ENCODE data around the gene P2RY14.

The P2RY14 gene

GRCh38 chr3:151300539-151300938, 22.2 kb upstream of the P2RY14 start:
- no peak for DNase-seq

- peak; percentile 26 for DNase-seq
Measured at GRCh38 chr3:151299006-151299405, 20.7 kb upstream of the P2RY14 start.

- no peak for DNase-seq
Measured at GRCh38 chr3:151297429-151297828, 19.1 kb upstream of the P2RY14 start.

DNA sequence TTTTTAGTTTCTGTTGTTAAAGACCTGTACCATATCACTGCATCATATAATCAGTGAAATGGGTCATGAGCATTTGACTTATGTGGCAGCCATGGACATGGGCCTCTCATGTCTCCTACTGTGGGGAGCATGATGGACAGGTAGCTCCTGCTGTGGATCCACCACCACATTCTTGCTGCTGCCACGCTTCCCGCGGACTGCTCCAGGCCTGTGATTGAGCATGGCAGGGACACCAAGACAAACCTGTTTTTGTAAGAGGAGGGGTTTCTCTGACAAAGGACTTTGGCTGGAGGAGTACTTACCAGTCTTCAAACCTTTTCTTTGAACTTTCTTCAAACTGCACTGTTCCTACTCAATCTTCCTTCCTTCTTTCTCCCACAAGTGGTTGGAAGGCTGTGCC, 17.9 kb upstream of the P2RY14 start:
- DNase-seq, result no peak

GRCh38 chr3:151293127-151293526, 14.8 kb upstream of the P2RY14 start:
- no peak for DNase-seq

DNA sequence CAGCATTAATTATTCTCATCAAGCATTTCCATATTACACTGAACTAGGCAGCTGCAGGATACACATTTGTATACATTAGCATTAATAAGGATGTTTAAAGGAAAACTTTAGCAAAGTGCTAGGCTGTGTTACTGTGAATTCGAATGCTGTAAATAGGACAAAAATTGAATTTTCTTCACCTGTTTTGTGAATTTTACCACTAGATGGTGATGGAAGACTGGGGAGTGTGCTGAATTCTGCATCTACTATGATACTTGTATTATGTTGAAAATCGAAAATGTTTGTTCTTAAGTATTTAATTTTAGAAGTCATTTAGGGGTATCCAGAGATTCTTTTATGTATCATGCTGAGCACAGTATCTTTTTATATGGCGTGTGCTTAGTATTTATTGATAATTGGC, 12.3 kb upstream of the P2RY14 start:
- no peak for DNase-seq

DNA sequence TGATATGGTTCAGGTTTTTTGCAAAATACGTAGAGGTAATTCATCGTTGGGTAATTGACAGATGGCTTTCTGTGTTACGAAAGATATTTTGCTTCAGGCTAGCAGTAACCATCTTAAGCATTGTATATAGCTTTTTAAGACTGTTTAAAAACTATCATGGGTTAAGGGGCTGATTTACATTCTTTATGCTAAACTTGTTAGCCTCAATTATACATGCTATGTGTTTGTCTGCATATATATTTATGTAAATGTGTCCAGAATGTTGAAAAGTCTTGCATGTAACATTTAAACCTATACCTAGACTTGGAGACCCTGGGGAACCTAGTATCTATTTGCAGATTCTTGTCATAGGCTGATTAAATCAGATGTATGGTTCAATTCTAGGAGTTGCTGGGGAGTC, 11.1 kb upstream of the P2RY14 start:
- DNase-seq, result no peak

GRCh38 chr3:151285940-151286339, 7.6 kb upstream of the P2RY14 start:
- no peak for DNase-seq

DNA sequence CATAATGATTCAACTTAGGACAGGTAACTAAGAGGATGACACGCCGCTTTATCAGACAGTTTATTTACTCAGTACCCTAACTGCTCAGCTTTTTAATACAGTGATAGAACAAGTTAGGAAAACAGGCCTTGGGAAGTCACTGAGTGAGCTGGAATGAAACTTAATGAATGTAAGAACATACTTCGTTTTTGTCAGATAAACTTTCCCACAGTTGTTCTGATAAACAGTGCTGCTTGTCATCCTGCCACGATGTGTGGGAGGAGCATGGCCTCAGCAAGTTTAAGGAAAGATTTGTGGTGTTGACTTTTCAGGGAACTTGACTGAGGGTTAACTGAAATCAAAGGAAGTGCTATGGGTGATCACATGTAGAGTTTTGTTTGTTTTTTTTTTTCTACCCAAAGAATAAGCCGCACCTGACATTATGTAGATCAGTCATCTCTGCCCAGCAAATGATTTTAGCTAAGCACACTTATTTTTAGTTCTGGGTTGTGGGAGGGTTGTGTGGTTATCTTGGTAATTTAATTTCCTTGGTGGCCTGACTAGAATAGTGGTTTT, 5.6 kb upstream of the P2RY14 start:
- no peak for DNase-seq

DNA sequence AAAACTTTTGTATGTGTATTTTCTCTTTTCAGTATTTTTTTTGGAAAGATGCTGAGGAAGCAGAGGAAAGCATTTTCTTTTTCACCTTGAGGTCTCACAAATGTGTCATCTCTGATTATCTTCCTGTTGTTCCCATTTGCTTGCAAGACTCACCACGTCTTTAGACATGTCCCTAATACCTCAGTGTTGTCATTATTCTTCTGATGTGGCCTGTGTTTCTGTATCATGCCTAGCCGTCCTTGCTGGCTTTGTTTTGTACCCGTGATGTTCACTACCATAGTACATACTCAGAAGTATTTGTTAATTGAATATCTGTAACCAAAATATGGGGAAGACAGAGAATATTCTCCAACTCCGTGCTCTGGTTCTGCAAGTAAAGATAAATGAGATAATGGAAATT, 5.0 kb upstream of the P2RY14 start:
- no peak for DNase-seq

DNA sequence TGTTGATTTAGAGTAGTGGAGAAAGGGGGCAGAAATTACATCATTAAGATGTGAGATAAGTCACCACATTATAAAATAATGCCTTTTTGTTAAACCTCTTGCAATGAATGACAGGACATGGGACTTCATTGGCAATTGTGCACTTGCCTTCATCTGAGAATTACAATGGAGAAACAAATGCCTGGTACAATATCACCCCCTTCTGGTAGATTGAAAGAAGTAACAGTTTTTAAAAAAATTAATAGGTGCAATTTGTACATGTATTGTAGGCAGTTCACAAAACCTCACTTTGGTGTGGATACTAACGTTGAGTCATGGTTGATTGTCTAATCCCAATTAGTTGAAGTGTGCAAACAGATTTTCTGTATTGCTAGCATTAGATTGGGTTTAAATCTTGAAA, 4.6 kb upstream of the P2RY14 start:
- DNase-seq, result peak; percentile 80

DNA sequence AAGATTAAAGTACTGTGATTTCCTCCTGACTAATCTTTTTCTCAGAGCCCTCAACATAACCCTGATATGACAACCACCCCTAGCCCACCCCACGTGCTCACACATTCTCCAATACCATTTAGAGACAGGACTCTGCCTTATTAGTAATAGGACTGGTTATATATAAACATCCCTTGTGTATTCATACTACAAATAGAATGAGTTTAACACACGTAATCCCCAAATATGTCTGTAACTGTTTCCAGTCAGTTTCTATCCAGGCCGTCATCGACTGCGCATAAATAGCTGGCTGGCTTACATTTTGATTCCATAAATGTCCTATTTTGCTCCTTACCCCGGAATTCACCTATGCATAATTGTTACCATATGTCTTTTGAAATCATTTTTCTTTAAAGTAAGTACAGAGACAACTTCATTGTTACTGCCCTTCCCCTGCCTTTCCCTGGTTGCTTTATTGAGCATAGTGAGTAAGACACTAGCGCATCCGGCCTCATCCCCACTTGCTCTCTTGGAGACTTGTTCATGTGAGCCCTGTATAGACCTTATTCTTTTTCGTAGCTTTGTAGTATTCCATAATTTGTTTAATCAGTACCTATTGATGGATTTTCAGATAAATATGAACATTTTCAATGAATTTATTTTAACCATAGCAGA, 3.5 kb upstream of the P2RY14 start:
- DNase-seq, result no peak

DNA sequence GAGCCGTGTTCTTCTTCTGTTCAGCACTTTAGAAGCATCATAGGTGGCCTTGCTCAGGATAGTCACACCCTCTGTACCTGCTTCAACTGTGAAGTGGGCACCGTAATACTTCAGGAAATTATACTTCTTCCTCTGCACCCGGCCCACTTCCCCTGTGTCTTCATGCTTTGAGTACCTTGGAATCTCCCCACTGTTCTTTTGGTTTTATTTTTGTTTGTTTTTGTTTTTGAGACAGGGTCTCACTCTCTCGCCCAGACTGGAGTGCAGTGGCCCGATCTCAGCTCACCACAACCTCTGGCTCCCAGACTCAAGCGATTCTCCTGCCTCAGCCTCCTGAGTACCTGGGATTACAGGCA, 1.7 kb downstream of the P2RY14 start:
- no peak for DNase-seq

- no peak for DNase-seq
Measured at GRCh38 chr3:151276038-151276686, 2.2 kb downstream of the P2RY14 start.

- no peak for DNase-seq
Measured at GRCh38 chr3:151275091-151275490, 3.3 kb downstream of the P2RY14 start.

- DNase-seq, result no peak
Measured at GRCh38 chr3:151269631-151270030, 8.7 kb downstream of the P2RY14 start.

DNA sequence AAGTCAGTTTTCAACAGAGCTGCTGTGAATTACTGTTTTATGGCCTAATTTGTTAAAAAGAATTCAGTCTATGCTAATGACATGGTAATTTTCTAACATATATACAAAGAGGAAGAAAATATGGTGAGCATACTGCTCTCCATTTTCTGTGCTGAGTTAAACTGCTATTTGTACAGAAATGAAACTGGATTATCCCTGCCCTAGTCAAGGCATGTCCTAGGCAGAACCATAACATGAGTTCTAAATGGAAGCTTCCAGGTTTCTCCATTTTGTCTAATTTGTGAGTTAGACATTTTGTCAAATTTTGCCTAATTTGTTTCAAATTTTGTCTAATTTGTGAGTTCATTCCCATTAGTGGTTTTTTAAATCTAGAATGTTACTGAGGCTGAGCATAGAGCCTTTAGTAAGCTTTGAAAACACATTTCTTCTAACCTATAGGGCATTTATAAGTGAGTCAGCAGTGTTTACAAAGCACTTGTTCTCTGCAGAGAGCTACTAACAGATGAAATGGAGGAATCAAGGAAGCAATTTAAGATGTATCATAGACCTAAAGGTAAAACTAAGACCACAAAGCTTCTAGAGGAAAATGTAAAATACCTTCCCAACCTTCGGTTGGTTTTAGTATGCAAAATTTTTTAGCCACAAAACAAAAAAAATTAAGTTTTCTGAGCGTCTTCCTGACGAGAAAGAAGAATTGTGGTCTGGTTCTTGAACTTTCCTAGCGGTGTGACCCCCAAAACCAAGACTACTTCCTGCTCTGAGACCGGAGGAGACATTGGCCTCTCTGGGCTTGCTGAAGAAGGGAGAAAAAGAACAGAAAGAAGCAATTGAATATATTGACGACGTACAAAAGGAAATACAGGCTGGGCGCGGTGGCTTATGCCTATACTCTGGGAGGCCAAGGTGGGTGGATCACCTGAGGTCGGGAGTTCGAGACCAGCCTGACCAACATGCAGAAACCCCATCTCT, 9.8 kb downstream of the P2RY14 start:
- no peak for DNase-seq

GRCh38 chr3:151267066-151267465, 11.3 kb downstream of the P2RY14 start:
- no peak for DNase-seq

DNA sequence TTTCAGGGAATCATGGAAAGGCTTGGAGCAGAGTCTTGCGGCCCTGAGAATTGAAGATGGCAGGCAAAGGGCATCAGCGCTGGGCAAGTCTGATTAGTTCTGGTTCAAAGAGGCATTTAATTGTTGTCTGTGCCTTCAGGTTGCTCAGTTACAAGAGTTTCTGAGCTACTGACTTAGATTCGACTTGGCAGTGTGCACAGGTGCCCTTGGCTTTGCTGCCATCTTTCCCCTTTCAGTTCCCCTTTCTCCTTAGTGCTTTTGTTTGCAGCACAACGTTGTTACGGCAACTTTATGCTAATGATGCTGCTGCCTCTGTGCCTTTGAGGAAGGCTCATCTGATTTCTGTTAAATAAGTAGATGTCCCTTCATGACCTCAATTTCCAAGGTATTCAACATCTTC, 12.5 kb downstream of the P2RY14 start:
- DNase-seq, result peak; percentile 7

DNA sequence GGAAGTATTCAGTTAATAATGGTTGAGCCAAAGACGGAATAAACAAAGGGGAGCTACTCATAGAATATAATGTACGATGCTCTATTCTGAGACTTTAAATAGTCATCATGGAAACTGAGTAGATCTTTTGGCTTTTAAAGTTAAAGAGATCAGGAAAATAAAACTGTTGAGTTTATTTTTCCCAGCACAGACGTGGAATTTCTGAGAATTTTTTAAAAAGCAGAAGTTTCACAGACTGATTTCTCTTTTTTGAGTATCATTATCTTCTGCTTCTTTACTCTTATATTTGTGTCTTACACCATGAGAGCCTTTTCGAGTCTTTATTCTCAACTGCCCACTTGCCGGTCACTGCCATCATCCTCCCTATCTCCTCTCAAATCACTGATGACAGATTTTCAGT, 13.2 kb downstream of the P2RY14 start:
- DNase-seq, result no peak

GRCh38 chr3:151264605-151265004, 13.7 kb downstream of the P2RY14 start:
- no peak for DNase-seq

DNA sequence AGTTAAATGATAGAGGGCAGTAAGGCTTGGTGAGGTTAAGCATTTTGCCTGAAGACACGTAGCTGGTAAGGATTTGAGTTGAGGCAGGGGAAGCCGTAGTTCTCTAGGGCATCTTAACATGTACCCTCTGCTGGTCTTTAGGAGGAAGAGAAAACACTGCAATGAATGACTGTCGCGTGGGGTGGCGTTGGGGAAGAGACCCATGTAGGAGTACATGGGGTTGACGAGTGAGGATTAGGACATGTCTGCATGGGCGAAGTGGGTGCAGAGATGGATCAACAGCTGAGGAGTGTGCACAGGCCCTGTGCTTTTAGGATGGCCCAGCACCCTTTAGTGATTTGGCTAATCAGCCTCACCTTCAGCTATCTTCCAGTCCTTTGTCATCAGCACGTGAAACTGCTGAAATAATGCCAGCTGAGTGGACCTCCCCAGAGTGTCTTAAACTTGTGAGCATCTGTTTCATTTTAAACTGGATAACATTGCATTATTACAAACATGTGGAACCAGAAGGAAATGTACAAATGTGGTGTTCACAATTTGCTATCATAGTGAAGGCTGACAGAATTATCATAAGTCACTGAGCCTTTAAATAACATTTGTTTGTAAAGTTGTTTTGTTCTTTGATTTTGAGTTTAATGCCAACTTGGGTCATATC, 15.3 kb downstream of the P2RY14 start:
- DNase-seq, result no peak

GRCh38 chr3:151259664-151260063, 18.7 kb downstream of the P2RY14 start:
- no peak for DNase-seq
